CD4-positive, alpha-beta memory T cell (primary cell): ENCODE data around the gene CFAP97D2. TPM values are rescaled to one million over a fixed set of nuclear protein-coding genes. Genes with fewer than 3 reads are reported as not detected.
A peak's percentile ranks its signal among the peaks of the same experiment; 100 is the strongest.

ENCODE experiments used
- CTCF ChIA-PET: fragments of 350-600 bp; sonication (Branson Sonifier 250); formaldehyde crosslinking; loops from one replicate; lab custom pipeline; 2021; ENCODE audit warnings: inconsistent platforms; ENCODE audit not compliant: partially characterized antibody; lab: Charles Lee
- POLR2A ChIA-PET: fragments of 350-600 bp; sonication (Branson Sonifier 250); formaldehyde crosslinking; loops from one replicate; lab custom pipeline; 2021; ENCODE audit not compliant: partially characterized antibody; lab: Charles Lee
- DNase-seq, 5 donors: peaks; one replicate each; pipeline versions ENCODE4 v3.0.0 to v3.0.0-alpha.2; 2020 to 2022; ENCODE audit warnings: mixed read lengths in 1 of 5
- H3K27ac ChIP-seq: one replicate; pipeline ENCODE4 v1.7.0; 2013; ENCODE audit warnings: low read depth, low read length
- H3K27me3 ChIP-seq: 2 replicates; pipeline ENCODE4 v1.7.0; 2013; ENCODE audit warnings: mild to moderate bottlenecking, low read length, moderate library complexity; ENCODE audit not compliant: insufficient read depth
- H3K36me3 ChIP-seq: 2 replicates; pipeline ENCODE4 v1.7.0; 2013; ENCODE audit warnings: mild to moderate bottlenecking, low read length, moderate library complexity; ENCODE audit not compliant: insufficient read depth
- H3K4me1 ChIP-seq: 2 replicates; pipeline ENCODE4 v1.7.0; 2013; ENCODE audit warnings: mild to moderate bottlenecking, low read length, moderate library complexity; ENCODE audit not compliant: insufficient read depth
- H3K4me3 ChIP-seq, 2 donors: one replicate each; pipeline ENCODE4 v1.7.0; 2013; ENCODE audit warnings: low read length in 2 of 2, mild to moderate bottlenecking in 1 of 2
- H3K9me3 ChIP-seq, 2 donors: one replicate each; pipeline ENCODE4 v1.7.0; 2013; ENCODE audit warnings: low read length in 2 of 2, control low read depth in 1 of 2; ENCODE audit not compliant: control insufficient read depth in 1 of 2
- H3K27ac Mint-ChIP-seq, 7 donors: one replicate each; pipeline ENCODE4 v1.8.0; 2020 to 2021; ENCODE audit warnings: mixed read lengths in 7 of 7, mild to moderate bottlenecking in 6 of 7, inconsistent platforms in 3 of 7, moderate library complexity in 3 of 7
- H3K27me3 Mint-ChIP-seq, 2 donors: one replicate each; pipeline ENCODE4 v1.8.0; 2020 to 2021; ENCODE audit warnings: mixed read lengths in 2 of 2
- H3K36me3 Mint-ChIP-seq, 2 donors: one replicate each; pipeline ENCODE4 v1.8.0; 2020 to 2021; ENCODE audit warnings: mixed read lengths in 2 of 2, inconsistent platforms in 1 of 2, mild to moderate bottlenecking in 1 of 2
- H3K4me1 Mint-ChIP-seq, 4 donors: one replicate each; pipeline ENCODE4 v1.8.0; 2020 to 2021; ENCODE audit warnings: mixed read lengths in 4 of 4, mild to moderate bottlenecking in 1 of 4
- H3K4me3 Mint-ChIP-seq, 8 donors: one replicate each; pipeline ENCODE4 v1.8.0; 2020 to 2021; ENCODE audit warnings: mixed read lengths in 8 of 8, mild to moderate bottlenecking in 7 of 8, moderate library complexity in 6 of 8, inconsistent platforms in 3 of 8
- H3K9me3 Mint-ChIP-seq, 8 donors: one replicate each; pipeline ENCODE4 v1.8.0; 2020 to 2021; ENCODE audit warnings: mixed read lengths in 8 of 8, mild to moderate bottlenecking in 5 of 8, inconsistent platforms in 3 of 8, moderate library complexity in 1 of 8
- intact Hi-C: fragments of 100-400 bp; cut with micrococcal nuclease; formaldehyde crosslinking; loops from one replicate; pipeline ENCODE4 v1.15.1; 2023
- polyA plus RNA-seq, 2 donors: library from polyadenylated mRNA; unstranded; fragments of 300-500 nt; fragmentation: Illumina TruSeq; gene quantifications; one replicate each; pipeline ENCODE4 v1.2.3, GENCODE V29; 2021
- total RNA-seq, 2 experiments: library from RNA; stranded (reverse); gene quantifications; one replicate each; pipeline ENCODE4 v1.2.3, GENCODE V29; 2021

CFAP97D2 gene
- total and polyA plus RNA-seq, 4 experiments from 2014 or later = not detected

- peak overlapping the region; percentile 31 to 88 (median 79) for H3K27ac Mint-ChIP-seq
- Histone ChIP-seq H3K27ac (no peak overlapping the region), H3K9me3 (no peaks in the 10 kb centered on the region), H3K4me3 (no peak overlapping the region), H3K27me3 (no peaks in the 10 kb centered on the region), H3K36me3 (no peaks in the 10 kb centered on the region), H3K4me1 (peaks cover 34% of the 10 kb centered on the region)
- H3K9me3 Mint-ChIP-seq = no peaks in the 10 kb centered on the region
- ChIA-PET POLR2A (interaction anchor here (0.6 to 3.0 kb wide), 5 partner anchors 7 to 48 kb away, joined by 3 to 24 read pairs (median 6); no protein-coding TSS in a partner anchor), CTCF (interaction anchor here (0.7 kb wide), 1 partner anchor 21 kb away, joined by 3 read pairs; no protein-coding TSS in a partner anchor)
- H3K36me3 Mint-ChIP-seq = peaks cover 2 to 7% of the 10 kb centered on the region in 2 donors
- H3K27me3 Mint-ChIP-seq = no peaks in the 10 kb centered on the region
- H3K4me3 Mint-ChIP-seq = peak overlapping the region in 1 of 8 donors; percentile 50
- no peak for DNase-seq
- H3K4me1 Mint-ChIP-seq = peaks cover 26 to 45% (median 33%) of the 10 kb centered on the region in 4 donors
- intact Hi-C loops = no loop called here
Observed at GRCh38 chr13:114136576-114136975, 42.5 kb upstream of the CFAP97D2 start.

- intact Hi-C loops = no loop called here
- ChIA-PET POLR2A (interaction anchor here (0.7 to 2.1 kb wide), 25 partner anchors 8 to 139 kb away, joined by 3 to 100 read pairs (median 4); partner anchors contain the start of gene RASA3), CTCF (interaction anchor here (0.6 to 1.8 kb wide), 8 partner anchors 8 to 131 kb away, joined by 3 to 8 read pairs (median 4); no protein-coding TSS in a partner anchor)
- Histone ChIP-seq H3K36me3 (no peaks in the 10 kb centered on the region), H3K9me3 (no peaks in the 10 kb centered on the region), H3K4me1 (peaks cover 55% of the 10 kb centered on the region), H3K27me3 (no peaks in the 10 kb centered on the region), H3K4me3 (peak overlapping the region; percentile 30 to 43), H3K27ac (peak overlapping the region; percentile 64)
- Mint-ChIP-seq H3K9me3 (no peaks in the 10 kb centered on the region), H3K4me1 (peaks cover 24 to 34% (median 27%) of the 10 kb centered on the region in 4 donors), H3K36me3 (no peaks in the 10 kb centered on the region), H3K27me3 (no peaks in the 10 kb centered on the region), H3K27ac (no peak overlapping the region), H3K4me3 (no peak overlapping the region)
- DNase-seq = peak; percentile 53 to 64 (median 61)
Observed at GRCh38 chr13:114140131-114140905, 38.7 kb upstream of the CFAP97D2 start.

DNA sequence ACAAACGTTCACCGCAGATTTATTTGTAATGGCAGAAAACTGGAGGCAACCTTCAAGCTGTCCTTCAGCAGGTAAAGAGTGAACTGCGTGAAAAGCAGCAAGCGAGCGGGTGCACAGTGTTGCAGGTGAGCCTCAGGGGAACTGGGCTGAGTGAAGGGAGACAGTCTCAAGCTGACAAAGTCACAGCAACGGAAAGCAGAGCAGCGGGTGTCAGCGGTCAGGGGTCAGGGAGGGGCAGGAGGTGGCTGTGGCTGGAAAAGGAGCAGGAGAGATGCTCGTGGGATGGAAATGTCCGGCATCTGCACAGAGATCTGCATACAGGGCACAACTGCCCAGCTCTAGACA lies 38.2 kb upstream of the CFAP97D2 start:
- peaks cover 0 to 1% of the 10 kb centered on the region in 2 donors for H3K36me3 Mint-ChIP-seq
- H3K9me3 Mint-ChIP-seq = no peaks in the 10 kb centered on the region
- H3K4me3 Mint-ChIP-seq = no peak overlapping the region
- intact Hi-C loops = no loop called here
- H3K4me1 ChIP-seq = peaks cover 61% of the 10 kb centered on the region
- H3K27me3 Mint-ChIP-seq = no peaks in the 10 kb centered on the region
- H3K4me1 Mint-ChIP-seq = peaks cover 27 to 34% (median 29%) of the 10 kb centered on the region in 4 donors
- H3K9me3 ChIP-seq = no peaks in the 10 kb centered on the region
- no peaks in the 10 kb centered on the region for H3K27me3 ChIP-seq
- ChIA-PET POLR2A (interaction anchor here (0.8 to 2.1 kb wide), 21 partner anchors 7 to 139 kb away, joined by 3 to 100 read pairs (median 6); partner anchors contain the start of gene RASA3), CTCF (interaction anchor here (0.6 to 1.8 kb wide), 6 partner anchors 7 to 130 kb away, joined by 3 to 8 read pairs (median 4); no protein-coding TSS in a partner anchor)
- peak overlapping the region; percentile 64 for H3K27ac ChIP-seq
- no peak overlapping the region for H3K27ac Mint-ChIP-seq
- DNase-seq = peak in 4 of 5 donors; percentile 53 to 73 (median 56)
- no peaks in the 10 kb centered on the region for H3K36me3 ChIP-seq
- peak overlapping the region; percentile 30 to 43 for H3K4me3 ChIP-seq

DNA sequence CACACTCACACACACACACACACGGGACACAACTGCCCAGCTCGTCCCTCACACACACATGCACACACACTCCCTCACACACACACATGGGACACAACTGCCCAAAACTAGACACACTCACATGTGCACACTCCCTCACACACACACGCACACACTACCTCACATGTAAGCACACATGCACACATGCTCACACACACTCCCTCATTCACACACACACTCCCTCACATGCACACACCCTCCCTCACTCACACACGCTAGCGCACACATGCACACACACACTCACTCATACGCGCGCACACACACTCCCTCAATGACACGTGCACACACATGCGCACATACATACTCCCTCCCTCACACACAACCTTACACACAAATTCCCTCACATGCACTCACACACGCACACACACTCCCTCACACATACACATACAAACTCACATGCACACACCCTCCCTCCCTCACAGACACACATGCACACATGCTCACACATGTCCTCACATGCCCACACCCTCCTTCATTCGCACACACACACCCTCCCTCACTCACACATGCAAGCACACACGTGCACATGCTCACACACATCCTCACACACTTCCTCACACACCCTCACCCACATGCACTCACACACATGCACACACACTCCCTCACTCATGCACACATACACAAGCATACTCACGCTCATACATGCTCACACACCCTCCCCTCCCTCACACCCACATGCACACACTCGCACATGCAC lies 37.6 kb upstream of the CFAP97D2 start:
- peak overlapping the region; percentile 64 for H3K27ac ChIP-seq
- H3K36me3 ChIP-seq = no peaks in the 10 kb centered on the region
- ChIA-PET POLR2A (interaction anchor here (0.8 to 5.4 kb wide), 21 partner anchors 6 to 141 kb away, joined by 3 to 170 read pairs (median 7); partner anchors contain the start of gene RASA3), CTCF (interaction anchor here (0.8 to 1.8 kb wide), 5 partner anchors 12 to 85 kb away, joined by 3 to 8 read pairs (median 4); no protein-coding TSS in a partner anchor)
- intact Hi-C loops = no loop called here
- H3K4me3 Mint-ChIP-seq = no peak overlapping the region
- no peaks in the 10 kb centered on the region for H3K9me3 Mint-ChIP-seq
- no peaks in the 10 kb centered on the region for H3K9me3 ChIP-seq
- no peak overlapping the region for H3K27ac Mint-ChIP-seq
- DNase-seq = peak in 1 of 5 donors; percentile 39
- H3K4me3 ChIP-seq = peak overlapping the region; percentile 30 to 43
- H3K4me1 Mint-ChIP-seq = peaks cover 30 to 34% (median 30%) of the 10 kb centered on the region in 4 donors
- H3K27me3 Mint-ChIP-seq = no peaks in the 10 kb centered on the region
- peaks cover 0 to 4% of the 10 kb centered on the region in 2 donors for H3K36me3 Mint-ChIP-seq
- H3K27me3 ChIP-seq = no peaks in the 10 kb centered on the region
- H3K4me1 ChIP-seq = peaks cover 67% of the 10 kb centered on the region

- H3K4me1 ChIP-seq = peaks cover 74% of the 10 kb centered on the region
- DNase-seq = peak in 1 of 5 donors; percentile 58
- POLR2A ChIA-PET = interaction anchor here (0.8 to 5.4 kb wide), 20 partner anchors 7 to 140 kb away, joined by 3 to 170 read pairs (median 9); partner anchors contain the start of genes RASA3 and UPF3A
Observed at GRCh38 chr13:114142137-114142550, 36.9 kb upstream of the CFAP97D2 start.

DNA sequence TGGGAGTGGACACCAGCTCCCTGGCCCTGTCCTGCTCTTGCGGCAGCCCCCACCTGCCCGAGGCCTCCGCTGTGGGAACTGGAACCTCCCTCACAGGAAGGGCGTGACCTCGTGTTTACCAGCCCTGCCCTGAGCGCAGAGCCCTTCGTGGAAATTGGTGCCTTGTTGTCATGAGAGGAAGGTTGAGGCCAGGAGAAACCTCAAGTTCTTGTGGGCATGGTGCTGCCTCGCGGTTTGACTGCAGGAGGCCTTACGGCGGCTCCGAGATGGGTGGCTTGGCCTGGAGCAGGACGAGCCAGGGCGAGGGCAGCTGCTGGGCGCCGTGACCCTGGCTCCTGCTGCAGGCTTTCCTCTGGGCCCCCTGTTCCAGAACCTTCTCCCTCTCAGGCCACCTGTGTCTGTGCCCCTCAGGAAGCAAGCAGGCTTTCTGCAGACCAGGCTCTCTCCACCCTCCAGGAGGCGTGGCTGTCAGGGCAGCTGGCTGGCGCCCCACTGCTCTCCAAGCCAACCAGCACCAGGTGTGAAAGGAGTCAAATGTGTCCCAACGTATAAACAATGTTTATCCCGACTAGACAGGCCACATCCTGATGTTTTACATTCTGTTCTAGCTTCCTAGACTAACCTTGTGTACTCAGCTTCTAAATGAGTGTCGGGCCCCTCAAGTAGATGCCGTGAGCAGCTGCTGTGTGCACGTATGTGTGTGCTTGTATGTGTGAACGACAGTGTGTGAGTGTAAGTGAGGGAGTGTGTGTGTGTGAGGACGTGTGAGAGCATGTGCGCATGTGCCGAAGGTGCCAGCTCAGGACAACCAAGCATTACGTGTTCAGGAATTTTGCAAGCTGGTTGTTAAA lies 36.2 kb upstream of the CFAP97D2 start:
- intact Hi-C loops = loop anchor here (1.0 to 2.0 kb wide), 2 partner anchors 14 to 84 kb away; no protein-coding TSS in a partner anchor
- ChIA-PET CTCF (interaction anchor here (1.0 to 1.7 kb wide), 10 partner anchors 14 to 85 kb away, joined by 3 to 7 read pairs (median 4); no protein-coding TSS in a partner anchor), POLR2A (interaction anchor here (0.8 to 5.4 kb wide), 28 partner anchors 8 to 139 kb away, joined by 3 to 170 read pairs (median 5); partner anchors contain the start of genes RASA3 and UPF3A)
- peaks cover 31 to 38% (median 32%) of the 10 kb centered on the region in 4 donors for H3K4me1 Mint-ChIP-seq
- H3K4me3 Mint-ChIP-seq = no peak overlapping the region
- Histone ChIP-seq H3K4me3 (peak overlapping the region; percentile 37 to 43), H3K36me3 (no peaks in the 10 kb centered on the region), H3K27me3 (no peaks in the 10 kb centered on the region), H3K9me3 (no peaks in the 10 kb centered on the region), H3K27ac (peak overlapping the region; percentile 56), H3K4me1 (peaks cover 80% of the 10 kb centered on the region)
- H3K27ac Mint-ChIP-seq = no peak overlapping the region
- H3K27me3 Mint-ChIP-seq = no peaks in the 10 kb centered on the region
- H3K9me3 Mint-ChIP-seq = no peaks in the 10 kb centered on the region
- peak; percentile 89 to 92 (median 90) for DNase-seq
- peaks cover under 1 to 5% of the 10 kb centered on the region in 2 donors for H3K36me3 Mint-ChIP-seq

More at GRCh38 chr13:114142137-114142550, 36.9 kb upstream of the CFAP97D2 start:
- Mint-ChIP-seq H3K4me3 (no peak overlapping the region), H3K4me1 (peaks cover 34 to 40% (median 35%) of the 10 kb centered on the region in 4 donors), H3K36me3 (peaks cover 0 to 4% of the 10 kb centered on the region in 2 donors), H3K27ac (no peak overlapping the region), H3K27me3 (no peaks in the 10 kb centered on the region), H3K9me3 (no peaks in the 10 kb centered on the region)
- Histone ChIP-seq H3K27me3 (no peaks in the 10 kb centered on the region), H3K4me3 (peak overlapping the region; percentile 8 to 43), H3K36me3 (no peaks in the 10 kb centered on the region), H3K9me3 (no peaks in the 10 kb centered on the region), H3K27ac (peak overlapping the region; percentile 56)
- CTCF ChIA-PET = interaction anchor here (1.0 to 1.7 kb wide), 3 partner anchors 14 to 84 kb away, joined by 3 to 6 read pairs (median 4); no protein-coding TSS in a partner anchor
- intact Hi-C loops = loop anchor here (1.0 to 2.0 kb wide), 2 partner anchors 13 to 85 kb away; no protein-coding TSS in a partner anchor
